GM12801 (cell line): ENCODE results near the gene ITGB4.

Experiments used
- TF ChIP-seq, protein P1 (sequence below): IDR thresholded peaks from one replicate; pipeline ENCODE4 v1.5.1; 2011; ENCODE audit warnings: control low read depth; ENCODE audit not compliant: insufficient read length; ENCODE audit errors: extremely low read depth

Gene ITGB4

DNA sequence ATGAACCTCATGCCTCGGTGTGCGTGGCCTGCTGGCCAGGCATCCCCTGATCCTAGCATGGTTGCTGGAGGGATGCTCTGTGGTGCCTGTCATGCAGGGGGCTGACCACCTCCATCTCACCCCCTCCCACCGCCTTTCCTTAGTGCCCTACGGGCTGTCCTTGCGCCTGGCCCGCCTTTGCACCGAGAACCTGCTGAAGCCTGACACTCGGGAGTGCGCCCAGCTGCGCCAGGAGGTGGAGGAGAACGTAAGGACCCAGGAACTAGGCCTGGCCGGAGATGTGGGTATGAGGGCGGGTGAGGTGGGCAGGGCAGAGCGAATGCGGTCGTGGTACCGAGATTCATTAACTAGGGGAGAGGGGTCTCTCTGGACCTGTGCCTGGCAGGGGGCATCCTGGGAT is 19.0 kb downstream of the ITGB4 start:
- TF ChIP-seq, protein P1, sequence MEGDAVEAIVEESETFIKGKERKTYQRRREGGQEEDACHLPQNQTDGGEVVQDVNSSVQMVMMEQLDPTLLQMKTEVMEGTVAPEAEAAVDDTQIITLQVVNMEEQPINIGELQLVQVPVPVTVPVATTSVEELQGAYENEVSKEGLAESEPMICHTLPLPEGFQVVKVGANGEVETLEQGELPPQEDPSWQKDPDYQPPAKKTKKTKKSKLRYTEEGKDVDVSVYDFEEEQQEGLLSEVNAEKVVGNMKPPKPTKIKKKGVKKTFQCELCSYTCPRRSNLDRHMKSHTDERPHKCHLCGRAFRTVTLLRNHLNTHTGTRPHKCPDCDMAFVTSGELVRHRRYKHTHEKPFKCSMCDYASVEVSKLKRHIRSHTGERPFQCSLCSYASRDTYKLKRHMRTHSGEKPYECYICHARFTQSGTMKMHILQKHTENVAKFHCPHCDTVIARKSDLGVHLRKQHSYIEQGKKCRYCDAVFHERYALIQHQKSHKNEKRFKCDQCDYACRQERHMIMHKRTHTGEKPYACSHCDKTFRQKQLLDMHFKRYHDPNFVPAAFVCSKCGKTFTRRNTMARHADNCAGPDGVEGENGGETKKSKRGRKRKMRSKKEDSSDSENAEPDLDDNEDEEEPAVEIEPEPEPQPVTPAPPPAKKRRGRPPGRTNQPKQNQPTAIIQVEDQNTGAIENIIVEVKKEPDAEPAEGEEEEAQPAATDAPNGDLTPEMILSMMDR = no peak

DNA sequence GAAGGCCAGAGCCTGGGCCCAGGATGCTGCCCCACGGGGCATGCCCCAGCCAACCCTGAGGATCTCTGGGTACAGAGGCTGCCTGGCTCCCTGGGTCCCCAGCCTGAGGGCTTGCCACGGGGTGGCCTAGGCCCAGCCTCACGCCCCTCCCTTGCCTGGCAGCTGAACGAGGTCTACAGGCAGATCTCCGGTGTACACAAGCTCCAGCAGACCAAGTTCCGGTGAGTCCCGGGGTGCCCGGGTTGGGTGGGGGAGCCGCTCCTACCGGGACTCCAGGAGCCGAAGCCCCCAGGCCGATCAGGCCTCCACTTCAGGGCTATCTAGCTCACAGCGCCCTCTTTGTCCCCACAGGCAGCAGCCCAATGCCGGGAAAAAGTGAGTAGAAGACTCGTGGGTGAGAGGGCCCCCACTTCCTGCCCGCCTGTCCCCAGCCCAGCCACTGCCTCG is 19.4 kb downstream of the ITGB4 start:
- TF ChIP-seq, protein P1 = no peak

DNA sequence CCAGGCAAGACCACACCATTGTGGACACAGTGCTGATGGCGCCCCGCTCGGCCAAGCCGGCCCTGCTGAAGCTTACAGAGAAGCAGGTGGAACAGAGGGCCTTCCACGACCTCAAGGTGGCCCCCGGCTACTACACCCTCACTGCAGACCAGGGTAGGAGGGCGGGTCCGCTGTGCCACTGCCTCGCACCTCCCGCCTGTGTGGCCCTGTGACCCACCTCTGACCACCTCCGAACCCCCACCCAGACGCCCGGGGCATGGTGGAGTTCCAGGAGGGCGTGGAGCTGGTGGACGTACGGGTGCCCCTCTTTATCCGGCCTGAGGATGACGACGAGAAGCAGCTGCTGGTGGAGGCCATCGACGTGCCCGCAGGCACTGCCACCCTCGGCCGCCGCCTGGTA is 21.1 kb downstream of the ITGB4 start:
- TF ChIP-seq, protein P1 = no peak

DNA sequence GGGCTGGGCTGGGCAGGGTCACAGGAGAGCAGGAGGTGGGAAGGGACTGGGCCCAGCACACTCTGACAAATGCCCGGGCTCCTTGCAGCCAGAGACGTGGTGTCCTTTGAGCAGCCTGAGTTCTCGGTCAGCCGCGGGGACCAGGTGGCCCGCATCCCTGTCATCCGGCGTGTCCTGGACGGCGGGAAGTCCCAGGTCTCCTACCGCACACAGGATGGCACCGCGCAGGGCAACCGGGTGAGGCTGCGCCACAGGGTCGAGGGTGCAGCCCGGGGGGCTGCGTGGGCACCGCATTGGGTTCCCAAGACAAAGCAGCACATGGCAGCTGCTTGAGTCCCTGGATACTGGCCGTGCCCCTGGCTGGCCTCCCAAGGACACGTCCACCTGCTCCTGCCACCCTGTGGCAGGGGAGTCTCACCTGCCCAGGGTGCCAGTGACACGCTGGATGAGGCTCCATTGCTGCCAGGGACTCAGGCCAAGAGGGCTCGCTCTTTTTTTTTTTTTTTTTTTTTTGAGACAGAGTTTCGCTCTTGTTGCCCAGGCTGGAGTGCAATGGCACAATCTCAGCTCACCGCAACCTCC is 22.5 kb downstream of the ITGB4 start:
- TF ChIP-seq, protein P1 = no peak

DNA sequence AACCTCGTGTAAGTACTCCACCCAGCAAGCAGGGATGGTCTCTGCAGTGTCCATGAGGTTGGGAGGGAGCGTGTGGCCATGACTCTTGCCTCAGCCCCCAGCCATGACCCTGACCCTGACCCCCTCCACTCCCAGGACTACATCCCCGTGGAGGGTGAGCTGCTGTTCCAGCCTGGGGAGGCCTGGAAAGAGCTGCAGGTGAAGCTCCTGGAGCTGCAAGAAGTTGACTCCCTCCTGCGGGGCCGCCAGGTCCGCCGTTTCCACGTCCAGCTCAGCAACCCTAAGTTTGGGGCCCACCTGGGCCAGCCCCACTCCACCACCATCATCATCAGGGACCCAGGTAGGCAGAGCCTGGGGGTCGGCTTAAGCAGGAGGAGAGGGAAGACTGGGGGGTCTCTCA is 27.4 kb downstream of the ITGB4 start:
- TF ChIP-seq, protein P1 = no peak

DNA sequence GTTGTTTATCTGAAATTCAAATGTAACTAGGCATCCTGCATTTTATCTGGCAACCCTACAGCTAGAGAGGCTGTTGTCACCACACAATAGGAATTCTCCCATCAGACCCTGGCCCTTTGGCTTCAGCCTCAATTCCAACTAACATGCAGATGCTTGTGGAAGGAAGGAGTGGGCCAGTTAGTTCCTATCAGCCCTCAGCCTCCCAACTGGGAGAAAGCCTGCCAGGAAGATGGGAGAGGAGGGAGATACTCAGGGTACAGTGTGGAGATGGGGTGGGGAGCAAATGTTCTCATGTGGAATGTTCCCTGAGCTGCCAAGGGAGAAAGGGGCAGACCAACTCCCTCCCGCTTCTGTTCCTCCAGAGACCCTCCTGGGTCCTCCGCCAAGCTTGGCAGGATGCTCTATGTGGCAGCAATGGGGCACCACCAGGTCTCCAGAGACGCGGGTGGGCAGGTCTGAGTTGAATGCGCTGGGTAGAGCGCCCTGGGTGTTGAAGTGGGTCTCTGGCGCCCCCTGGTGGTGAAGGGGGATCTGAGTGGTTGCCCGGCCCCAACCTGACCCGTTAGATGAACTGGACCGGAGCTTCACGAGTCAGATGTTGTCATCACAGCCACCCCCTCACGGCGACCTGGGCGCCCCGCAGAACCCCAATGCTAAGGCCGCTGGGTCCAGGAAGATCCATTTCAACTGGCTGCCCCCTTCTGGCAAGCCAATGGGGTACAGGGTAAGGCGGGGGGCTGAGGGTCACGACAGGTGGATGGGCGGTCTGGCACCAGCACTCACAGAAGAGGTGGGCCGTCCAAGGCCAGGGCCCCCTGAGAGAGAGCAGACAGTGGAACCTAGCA is 28.5 kb downstream of the ITGB4 start:
- TF ChIP-seq, protein P1 = no peak

DNA sequence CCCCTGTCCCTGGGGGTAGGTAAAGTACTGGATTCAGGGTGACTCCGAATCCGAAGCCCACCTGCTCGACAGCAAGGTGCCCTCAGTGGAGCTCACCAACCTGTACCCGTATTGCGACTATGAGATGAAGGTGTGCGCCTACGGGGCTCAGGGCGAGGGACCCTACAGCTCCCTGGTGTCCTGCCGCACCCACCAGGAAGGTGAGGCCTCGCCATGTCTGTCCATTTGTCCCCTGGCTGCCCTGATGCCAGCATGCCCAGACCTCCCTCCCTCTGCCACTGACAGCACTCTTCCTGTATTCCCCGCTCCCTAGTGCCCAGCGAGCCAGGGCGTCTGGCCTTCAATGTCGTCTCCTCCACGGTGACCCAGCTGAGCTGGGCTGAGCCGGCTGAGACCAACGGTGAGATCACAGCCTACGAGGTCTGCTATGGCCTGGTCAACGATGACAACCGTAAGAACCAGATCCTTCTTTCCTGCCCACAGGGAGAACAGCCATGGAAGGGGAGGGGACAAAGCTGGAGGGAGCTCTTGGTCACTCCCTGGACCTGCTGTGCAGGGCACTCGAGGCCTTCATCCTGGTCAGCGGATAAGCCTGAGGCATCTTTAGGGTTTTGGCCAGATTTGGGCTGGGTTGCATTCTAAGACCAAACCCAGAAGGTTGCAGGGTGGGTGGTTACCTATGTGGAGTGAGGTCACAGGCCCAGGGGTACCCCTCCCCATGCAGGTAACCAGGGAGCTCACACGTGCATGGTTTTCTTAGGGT is 29.6 kb downstream of the ITGB4 start:
- TF ChIP-seq, protein P1 = no peak
